A673 (cell line): ENCODE results near the gene TMEM126A. TPM values are rescaled to one million over a fixed set of nuclear protein-coding genes. Genes with fewer than 3 reads are reported as not detected.
"Not testable (repeated sequence)": the region's sequence is repeated elsewhere in the genome, so short reads cannot be mapped to it uniquely, and the experiment has no call there.

Experiments used
- BruUV-seq: library from RNA; stranded (reverse); fragments of 400-500 nt; replicated peaks from 2 replicates; lab custom pipeline; 2021; lab: Mats Ljungman, UMichigan
- CTCF ChIA-PET: fragments of 300-600 bp; sonication (Branson Sonifier 250); formaldehyde crosslinking; loops from one replicate; lab custom pipeline; 2022; ENCODE audit warnings: antibody characterized with exemption; lab: Charles Lee
- POLR2A ChIA-PET: fragments of 300-600 bp; sonication (Branson Sonifier 250); formaldehyde crosslinking; loops from one replicate; lab custom pipeline; 2022; ENCODE audit warnings: antibody characterized with exemption; ENCODE audit not compliant: low non-redundant PET; lab: Charles Lee
- DNase-seq: peaks from one replicate; pipeline ENCODE4 v3.0.0-alpha.2; 2015; ENCODE audit warnings: low spot score
- H3K27ac ChIP-seq: fragments of 200-600 bp; sonication (generic); 2 replicates; pipeline ENCODE4 v1.5.1; 2016; ENCODE audit warnings: mixed run types, low read depth, mild to moderate bottlenecking, mixed read lengths, antibody characterized with exemption, low read length; ENCODE audit not compliant: poor library complexity, severe bottlenecking
- H3K27me3 ChIP-seq: fragments of 200-600 bp; sonication (generic); replicated peaks from 2 replicates; pipeline ENCODE4 v1.6.1; 2017; ENCODE audit warnings: mixed run types, low read depth, mild to moderate bottlenecking, mixed read lengths, antibody characterized with exemption, low read length; ENCODE audit not compliant: insufficient read depth, poor library complexity
- H3K36me3 ChIP-seq: fragments of 200-600 bp; sonication (generic); 2 replicates; pipeline ENCODE4 v1.6.1; 2016; ENCODE audit warnings: mixed run types, mild to moderate bottlenecking, mixed read lengths, antibody characterized with exemption, low read length; ENCODE audit not compliant: insufficient read depth, poor library complexity, severe bottlenecking
- H3K4me1 ChIP-seq: fragments of 200-600 bp; sonication (generic); 2 replicates; pipeline ENCODE4 v1.6.1; 2017; ENCODE audit warnings: mixed run types, mild to moderate bottlenecking, mixed read lengths, antibody characterized with exemption, low read length; ENCODE audit not compliant: insufficient read depth, poor library complexity, severe bottlenecking
- H3K4me3 ChIP-seq: fragments of 200-600 bp; sonication (generic); 2 replicates; pipeline ENCODE4 v1.5.1; 2016; ENCODE audit warnings: low read depth, mixed run types, mild to moderate bottlenecking, mixed read lengths, low read length; ENCODE audit not compliant: poor library complexity, severe bottlenecking
- H3K9me3 ChIP-seq: fragments of 200-600 bp; sonication (generic); 2 replicates; pipeline ENCODE4 v1.6.1; 2016; ENCODE audit warnings: mixed run types, low read depth, mild to moderate bottlenecking, mixed read lengths, antibody characterized with exemption, low read length; ENCODE audit not compliant: poor library complexity, severe bottlenecking
- CTCF ChIP-seq: fragments of 300-800, 200-600 bp; sonication (generic); conservative IDR thresholded peaks from 2 replicates; pipeline ENCODE4 v1.5.1; 2017; ENCODE audit warnings: low read depth, mild to moderate bottlenecking, antibody characterized with exemption, low read length, moderate library complexity, mixed read lengths
- EZH2 ChIP-seq: fragments of 200-600 bp; sonication (generic); IDR thresholded peaks from 2 replicates; pipeline ENCODE4 v1.6.1; 2017; ENCODE audit warnings: borderline replicate concordance, low read depth, mild to moderate bottlenecking, mixed read lengths, antibody characterized with exemption, low read length; ENCODE audit not compliant: poor library complexity, severe bottlenecking
- intact Hi-C: fragments of 100-400 bp; cut with micrococcal nuclease; formaldehyde crosslinking; loops from one replicate; pipeline ENCODE4 v1.10.0; 2022; ENCODE audit not compliant: unreplicated experiment
- total RNA-seq: library from RNA; stranded (reverse); gene quantifications from 2 replicates; pipeline ENCODE4 v1.2.3, GENCODE V29; 2021

The TMEM126A gene
- total RNA-seq, 1 experiment from 2014 or later: 66.0 TPM

DNA sequence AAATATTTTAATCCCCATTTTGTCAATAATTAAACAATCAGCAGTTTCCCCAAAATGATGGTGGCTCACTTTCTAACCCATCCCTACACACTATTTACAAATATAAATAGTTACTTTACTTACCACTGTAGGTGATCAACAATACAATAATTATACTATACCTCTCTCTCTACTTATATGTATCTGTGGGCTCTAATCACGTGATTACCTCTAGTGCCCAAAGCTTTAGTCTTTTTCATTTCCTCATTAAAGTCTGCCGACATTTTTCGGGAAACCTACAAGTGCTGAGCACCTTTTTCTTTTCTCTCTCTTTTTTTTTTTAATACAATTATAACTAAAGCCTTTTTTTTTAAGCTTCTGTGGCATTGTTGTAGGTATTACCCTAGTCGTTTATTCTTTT is 44.5 kb upstream of the TMEM126A start:
- no peaks in the 10 kb centered on the region for H3K36me3 ChIP-seq

GRCh38 chr11:85606237-85606636 is 41.5 kb upstream of the TMEM126A start:
- POLR2A ChIA-PET, H3K9me3 ChIP-seq, H3K4me3 ChIP-seq, H3K27ac ChIP-seq, H3K36me3 ChIP-seq, CTCF ChIA-PET, H3K27me3 ChIP-seq, BruUV-seq, H3K4me1 ChIP-seq, intact Hi-C loops, DNase-seq: not testable (repeated sequence)

More for the DNA sequence above, 44.5 kb upstream of the TMEM126A start:
- BruUV-seq: no TSS peak
- peaks cover 4% of the 10 kb centered on the region for H3K27me3 ChIP-seq
- no peaks in the 10 kb centered on the region for H3K9me3 ChIP-seq
- H3K4me1 ChIP-seq: no peaks in the 10 kb centered on the region
- no peak overlapping the region for H3K4me3 ChIP-seq
- CTCF ChIA-PET: no interaction called here
- DNase-seq: no peak
- H3K27ac ChIP-seq: no peak overlapping the region
- TF ChIP-seq EZH2 (no peak), CTCF (no peak)
- POLR2A ChIA-PET: no interaction called here
- intact Hi-C loops: no loop called here

DNA sequence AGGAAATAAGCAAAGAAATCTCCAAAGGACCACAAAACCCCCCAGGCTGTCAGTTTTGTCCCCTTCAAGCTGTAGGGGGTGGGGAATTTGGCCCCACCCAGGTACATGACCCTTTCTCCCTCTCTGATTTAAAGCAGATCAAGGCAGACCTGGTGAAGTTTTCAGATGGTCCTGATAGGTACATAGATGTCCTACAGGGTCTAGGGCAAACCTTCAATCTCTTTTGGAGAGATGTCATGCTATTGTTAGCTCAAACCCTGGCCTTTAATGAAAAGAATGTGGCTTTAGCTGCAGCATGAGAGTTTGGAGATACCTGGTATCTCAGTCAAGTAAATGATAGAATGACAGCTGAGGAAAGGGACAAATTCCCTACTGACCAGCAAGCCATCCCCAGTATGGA is 39.1 kb upstream of the TMEM126A start:
- H3K36me3 ChIP-seq, BruUV-seq, DNase-seq, H3K4me1 ChIP-seq, intact Hi-C loops, POLR2A ChIA-PET, H3K27ac ChIP-seq, H3K9me3 ChIP-seq, CTCF ChIA-PET, H3K4me3 ChIP-seq, H3K27me3 ChIP-seq: not testable (repeated sequence)

- intact Hi-C loops, BruUV-seq, DNase-seq: not testable (repeated sequence)
These were observed 38.5 kb upstream of the TMEM126A start for GRCh38 chr11:85609286-85609685.

GRCh38 chr11:85611643-85612042 is 36.1 kb upstream of the TMEM126A start:
- H3K4me1 ChIP-seq, intact Hi-C loops, H3K36me3 ChIP-seq, BruUV-seq, CTCF ChIA-PET, POLR2A ChIA-PET, H3K4me3 ChIP-seq, DNase-seq, H3K9me3 ChIP-seq, H3K27ac ChIP-seq, H3K27me3 ChIP-seq: not testable (repeated sequence)

More at GRCh38 chr11:85609286-85609685, 38.5 kb upstream of the TMEM126A start:
- POLR2A ChIA-PET, H3K9me3 ChIP-seq, H3K4me1 ChIP-seq, H3K36me3 ChIP-seq, CTCF ChIA-PET, H3K27me3 ChIP-seq, H3K4me3 ChIP-seq, H3K27ac ChIP-seq: not testable (repeated sequence)
